Adrenal gland (tissue), 5 donors: ENCODE results near the gene FAM240A.

Experiments used
- CTCF ChIP-seq, 6 experiments: fragments of 450-650 bp in 4 of 6; fragments of 200-600 bp in 2 of 6; sonication (generic) in 1 of 6; IDR thresholded peaks; 1 replicate in 5 of 6; 2 replicates in 1 of 6; pipeline versions ENCODE4 v1.5.1 to v1.8.0; 2016 to 2021; ENCODE audit warnings: antibody characterized with exemption in 6 of 6, mild to moderate bottlenecking in 2 of 6, moderate library complexity in 1 of 6
- POLR2A ChIP-seq, 2 donors: fragments of 450-650 bp; IDR thresholded peaks; one replicate each; pipeline ENCODE4 v1.6.1; 2017; ENCODE audit warnings: antibody characterized with exemption in 2 of 2, mild to moderate bottlenecking in 2 of 2, moderate library complexity in 1 of 2
- donor health status: DM: no; HTN: no; CAD: no.

- TF ChIP-seq CTCF (IDR thresholded peaks at IDR 0.05), result no peak
- TF ChIP-seq POLR2A (IDR thresholded peaks at IDR 0.05), result no peak
Measured at GRCh38 chr3:46612324-46612723, at the start of gene FAM240A.
